Mesendoderm (in vitro differentiated cells): ENCODE results near the gene SIN3B. TPM values are rescaled to one million over a fixed set of nuclear protein-coding genes. Genes with fewer than 3 reads are reported as not detected.

Experiments used
- DNase-seq: peaks from one replicate; pipeline ENCODE4 v3.0.0; 2013
- H2AK5ac ChIP-seq: 2 replicates; pipeline ENCODE4 v1.6.1; 2013; ENCODE audit warnings: low read length, inconsistent platforms
- H2BK120ac ChIP-seq: 2 replicates; pipeline ENCODE4 v1.6.1; 2013; ENCODE audit warnings: low read depth, mild to moderate bottlenecking, low read length, moderate library complexity, mixed read lengths
- H2BK15ac ChIP-seq: replicated peaks from 2 replicates; pipeline ENCODE4 v1.6.1; 2013; ENCODE audit warnings: low read depth, mild to moderate bottlenecking, moderate library complexity
- H2BK5ac ChIP-seq: 2 replicates; pipeline ENCODE4 v1.6.1; 2013; ENCODE audit warnings: low read length, inconsistent platforms
- H3K18ac ChIP-seq: 2 replicates; pipeline ENCODE4 v1.6.1; 2013; ENCODE audit warnings: mild to moderate bottlenecking, low read length, mixed read lengths
- H3K23ac ChIP-seq: one replicate; pipeline ENCODE4 v1.6.1; 2013; ENCODE audit warnings: low read length
- H3K27ac ChIP-seq: 2 replicates; pipeline ENCODE4 v1.5.1; 2013; ENCODE audit warnings: low read depth, mild to moderate bottlenecking, inconsistent platforms, low read length, moderate library complexity
- H3K27me3 ChIP-seq: 2 replicates; pipeline ENCODE4 v1.6.1; 2013; ENCODE audit warnings: low read length, control low read depth, mild to moderate bottlenecking, inconsistent platforms; ENCODE audit not compliant: insufficient read depth, poor library complexity
- H3K36me3 ChIP-seq: 2 replicates; pipeline ENCODE4 v1.6.1; 2013; ENCODE audit warnings: low read length, inconsistent platforms; ENCODE audit not compliant: control insufficient read depth, insufficient read depth
- H3K4ac ChIP-seq: one replicate; pipeline ENCODE4 v1.6.1; 2013; ENCODE audit warnings: low read depth, mild to moderate bottlenecking, low read length, moderate library complexity
- H3K4me1 ChIP-seq: 2 replicates; pipeline ENCODE4 v1.6.1; 2013; ENCODE audit warnings: low read depth, low read length, inconsistent platforms; ENCODE audit not compliant: control insufficient read depth
- H3K4me2 ChIP-seq: 2 replicates; pipeline ENCODE4 v1.6.1; 2013; ENCODE audit warnings: low read length
- H3K4me3 ChIP-seq: 2 replicates; pipeline ENCODE4 v1.5.1; 2013; ENCODE audit warnings: mild to moderate bottlenecking, low read length
- H3K56ac ChIP-seq: one replicate; pipeline ENCODE4 v1.6.1; 2013; ENCODE audit warnings: low read length
- H3K79me1 ChIP-seq: 2 replicates; pipeline ENCODE4 v1.6.1; 2013; ENCODE audit warnings: low read length, inconsistent platforms
- H3K79me2 ChIP-seq: 2 replicates; pipeline ENCODE4 v1.6.1; 2013; ENCODE audit warnings: mild to moderate bottlenecking, low read length; ENCODE audit not compliant: control insufficient read depth, insufficient read depth
- H3K9ac ChIP-seq: 2 replicates; pipeline ENCODE4 v1.6.1; 2013; ENCODE audit warnings: low read length, inconsistent platforms
- H4K5ac ChIP-seq: one replicate; pipeline ENCODE4 v1.6.1; 2013; ENCODE audit warnings: low read length
- H4K8ac ChIP-seq: one replicate; pipeline ENCODE4 v1.6.1; 2013; ENCODE audit warnings: low read depth, mild to moderate bottlenecking, control low read depth, low read length, moderate library complexity
- WGBS: extraction: QIAGEN DNeasy Blood & Tissue Kit; methylation state at CpG from one replicate; pipeline ENCODE4 v1.1.7; 2013; ENCODE audit warnings: low lambda C conversion rate, missing lambda C conversion rate; ENCODE audit not compliant: insufficient coverage; ENCODE audit errors: extremely low coverage; 5-methylcytosine and 5-hydroxymethylcytosine counted together
- polyA plus RNA-seq, 2 experiments: library from polyadenylated mRNA; stranded (reverse); fragments of 200-250 nt; gene quantifications; one replicate each; pipeline ENCODE4 v1.2.3, GENCODE V29; 2013

Gene SIN3B
- polyA plus RNA-seq (2013, experiment 1 of 2), result 34.9 TPM
- polyA plus RNA-seq (2013, experiment 2 of 2), result 34.3 TPM

- Histone ChIP-seq H3K79me1 (peaks cover 9% of the 10 kb centered on the region), H2BK15ac (no peak within 1 kb of the TSS), H3K4me2 (peak within 1 kb of the TSS; percentile 60), H4K5ac (no peak within 1 kb of the TSS), H3K79me2 (peaks cover 11% of the 10 kb centered on the region), H2BK5ac (no peak within 1 kb of the TSS), H3K4me1 (peaks cover 2% of the 10 kb centered on the region), H3K27ac (no peak within 1 kb of the TSS), H2AK5ac (no peak within 1 kb of the TSS), H3K23ac (no peak within 1 kb of the TSS), H4K8ac (peak within 1 kb of the TSS; percentile 70), H3K36me3 (peaks cover 10% of the 10 kb centered on the region), H3K4me3 (peak within 1 kb of the TSS; percentile 18), H2BK120ac (no peak within 1 kb of the TSS), H3K56ac (peak within 1 kb of the TSS; percentile 86), H3K18ac (peak within 1 kb of the TSS; percentile 60), H3K4ac (peak within 1 kb of the TSS; percentile 20), H3K9ac (peak within 1 kb of the TSS; percentile 74), H3K27me3 (no peaks in the 10 kb centered on the region)
- DNase-seq, result peak; percentile 95
- WGBS, result no CpG with 5 or more reads among the region's 63 CpGs
Measured at GRCh38 chr19:16829010-16829821, at the start of gene SIN3B. Gene SIN3B, plus strand, starts transcription at chr19:16829398. Its CDS starts 23 bp downstream, at chr19:16829421.

GRCh38 chr19:16779539-16780163 is 49.5 kb upstream of the SIN3B start:
- no peaks in the 10 kb centered on the region for H3K27me3 ChIP-seq
- no peaks in the 10 kb centered on the region for H3K36me3 ChIP-seq
- no peak overlapping the region for H3K4me3 ChIP-seq
- no peak overlapping the region for H2AK5ac ChIP-seq
- no peak overlapping the region for H4K8ac ChIP-seq
- no peak overlapping the region for H3K18ac ChIP-seq
- no peak overlapping the region for H3K4me2 ChIP-seq
- no peaks in the 10 kb centered on the region for H3K79me1 ChIP-seq
- H3K4ac ChIP-seq, result no peak overlapping the region
- H3K23ac ChIP-seq, result no peak overlapping the region
- no peak overlapping the region for H4K5ac ChIP-seq
- no peaks in the 10 kb centered on the region for H3K79me2 ChIP-seq
- no peak overlapping the region for H3K27ac ChIP-seq
- no peak overlapping the region for H3K56ac ChIP-seq
- no CpG with 5 or more reads among the region's 3 CpGs for WGBS
- no peak for DNase-seq
- H2BK15ac ChIP-seq, result no peak overlapping the region
- H3K4me1 ChIP-seq, result no peaks in the 10 kb centered on the region
- H2BK120ac ChIP-seq, result no peak overlapping the region
- no peak overlapping the region for H3K9ac ChIP-seq
- H2BK5ac ChIP-seq, result no peak overlapping the region

- Histone ChIP-seq H3K18ac (no peak overlapping the region), H2BK5ac (no peak overlapping the region), H3K27ac (no peak overlapping the region), H3K27me3 (no peaks in the 10 kb centered on the region), H3K36me3 (no peaks in the 10 kb centered on the region), H2BK15ac (no peak overlapping the region), H3K4me3 (no peak overlapping the region), H3K79me1 (no peaks in the 10 kb centered on the region), H3K79me2 (no peaks in the 10 kb centered on the region), H3K56ac (no peak overlapping the region), H3K9ac (no peak overlapping the region), H4K8ac (no peak overlapping the region), H3K4ac (no peak overlapping the region), H3K4me1 (no peaks in the 10 kb centered on the region), H2AK5ac (no peak overlapping the region), H4K5ac (no peak overlapping the region), H2BK120ac (no peak overlapping the region), H3K4me2 (no peak overlapping the region), H3K23ac (no peak overlapping the region)
- DNase-seq, result no peak
- WGBS, result no CpG with 5 or more reads among the region's 1 CpG
Measured at GRCh38 chr19:16782719-16783118, 46.5 kb upstream of the SIN3B start.

- no peak overlapping the region for H3K9ac ChIP-seq
- H3K36me3 ChIP-seq, result no peaks in the 10 kb centered on the region
- H3K27ac ChIP-seq, result no peak overlapping the region
- no peak overlapping the region for H2BK15ac ChIP-seq
- no peak overlapping the region for H2BK5ac ChIP-seq
- no peaks in the 10 kb centered on the region for H3K27me3 ChIP-seq
- H3K4me3 ChIP-seq, result no peak overlapping the region
- no peak overlapping the region for H2BK120ac ChIP-seq
- H3K4ac ChIP-seq, result no peak overlapping the region
- H3K79me2 ChIP-seq, result no peaks in the 10 kb centered on the region
- H2AK5ac ChIP-seq, result no peak overlapping the region
- no CpG with 5 or more reads among the region's 2 CpGs for WGBS
- H4K8ac ChIP-seq, result no peak overlapping the region
- no peaks in the 10 kb centered on the region for H3K4me1 ChIP-seq
- H3K79me1 ChIP-seq, result no peaks in the 10 kb centered on the region
- no peak overlapping the region for H3K23ac ChIP-seq
- H3K56ac ChIP-seq, result no peak overlapping the region
- no peak overlapping the region for H3K4me2 ChIP-seq
- H3K18ac ChIP-seq, result no peak overlapping the region
- no peak overlapping the region for H4K5ac ChIP-seq
- DNase-seq, result no peak
Measured at GRCh38 chr19:16788479-16788878, 40.7 kb upstream of the SIN3B start.

GRCh38 chr19:16789238-16789637 is 40.0 kb upstream of the SIN3B start:
- H4K5ac ChIP-seq, result no peak overlapping the region
- H3K56ac ChIP-seq, result no peak overlapping the region
- no peak overlapping the region for H3K4me3 ChIP-seq
- H2BK5ac ChIP-seq, result no peak overlapping the region
- H3K79me1 ChIP-seq, result no peaks in the 10 kb centered on the region
- no peaks in the 10 kb centered on the region for H3K36me3 ChIP-seq
- no peak overlapping the region for H3K27ac ChIP-seq
- no peaks in the 10 kb centered on the region for H3K27me3 ChIP-seq
- no peak overlapping the region for H2AK5ac ChIP-seq
- no peaks in the 10 kb centered on the region for H3K4me1 ChIP-seq
- no CpG with 5 or more reads among the region's 1 CpG for WGBS
- no peak overlapping the region for H3K18ac ChIP-seq
- H3K9ac ChIP-seq, result no peak overlapping the region
- H4K8ac ChIP-seq, result no peak overlapping the region
- H3K79me2 ChIP-seq, result no peaks in the 10 kb centered on the region
- no peak overlapping the region for H3K23ac ChIP-seq
- H3K4me2 ChIP-seq, result no peak overlapping the region
- H2BK15ac ChIP-seq, result no peak overlapping the region
- H2BK120ac ChIP-seq, result no peak overlapping the region
- DNase-seq, result no peak
- H3K4ac ChIP-seq, result no peak overlapping the region
